ENCODE results near the gene UNC13D.

Gene UNC13D

GRCh38 chr17:75832652-75833400, 11.4 kb downstream of the UNC13D start:
- no peak for DNase-seq

DNA sequence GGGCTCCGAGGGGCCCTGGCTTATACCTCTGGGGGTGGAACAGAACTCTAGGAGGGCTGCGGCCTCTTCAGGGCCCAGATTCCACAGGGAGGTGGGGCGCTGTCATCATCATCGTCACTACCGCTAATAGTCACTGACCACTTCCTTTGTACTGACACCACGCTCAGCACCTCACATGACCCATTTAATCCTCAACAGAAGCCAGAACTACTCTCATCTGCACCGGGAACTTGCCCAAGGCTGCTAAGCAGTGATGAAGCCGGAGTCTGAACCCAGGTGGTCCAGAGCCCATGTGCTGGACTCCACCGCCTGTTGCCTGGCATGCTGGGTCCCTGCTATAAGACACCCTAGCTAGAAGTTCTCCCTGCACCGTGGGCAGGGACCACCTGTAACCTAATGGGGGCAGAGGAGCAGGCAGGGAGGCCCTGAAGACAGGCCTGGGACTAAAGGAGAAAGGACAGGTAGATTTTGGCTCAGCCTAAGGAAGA, 12.0 kb downstream of the UNC13D start:
- no peak for DNase-seq

GRCh38 chr17:75831032-75831571, 13.1 kb downstream of the UNC13D start:
- no peak for DNase-seq

- DNase-seq: no peak
Observed at GRCh38 chr17:75830164-75831031, 13.8 kb downstream of the UNC13D start.

DNA sequence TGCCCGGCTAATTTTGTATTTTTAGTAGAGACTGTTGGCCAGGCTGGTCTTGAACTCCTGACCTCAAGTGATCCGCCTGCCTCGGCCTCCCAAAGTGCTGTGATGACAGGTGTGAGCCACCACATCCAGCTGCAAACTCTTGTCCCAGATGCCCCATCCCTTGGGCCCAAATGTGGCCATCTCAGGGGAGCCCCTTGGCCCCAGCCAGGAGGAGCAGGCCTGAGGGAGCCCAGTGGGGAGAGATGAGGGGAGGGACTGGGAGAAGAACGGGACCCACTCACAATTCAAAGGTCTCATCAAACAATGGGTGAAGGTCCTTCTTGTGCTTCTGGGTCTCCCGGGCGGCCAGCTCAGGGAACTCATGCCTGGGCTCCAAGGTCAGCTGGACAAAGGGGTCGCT, 14.5 kb downstream of the UNC13D start:
- DNase-seq: no peak

GRCh38 chr17:75828741-75829140, 15.5 kb downstream of the UNC13D start:
- DNase-seq: no peak

DNA sequence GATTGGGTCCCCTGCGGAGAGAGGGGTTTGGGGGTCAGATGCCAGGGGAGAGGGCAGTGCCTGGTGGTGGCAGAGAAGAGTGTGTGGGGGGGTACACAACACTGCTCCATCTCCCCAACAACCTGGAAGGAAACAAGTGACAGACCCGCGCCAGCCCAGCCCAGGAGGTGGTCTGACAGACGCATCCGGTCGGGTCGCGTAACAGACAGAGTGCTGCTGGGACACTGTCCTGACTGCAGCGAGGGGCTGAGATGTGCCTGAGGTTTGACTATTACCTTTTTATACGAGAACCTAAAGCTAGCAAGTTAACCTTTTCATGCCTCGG, 16.2 kb downstream of the UNC13D start:
- no peak for DNase-seq

DNA sequence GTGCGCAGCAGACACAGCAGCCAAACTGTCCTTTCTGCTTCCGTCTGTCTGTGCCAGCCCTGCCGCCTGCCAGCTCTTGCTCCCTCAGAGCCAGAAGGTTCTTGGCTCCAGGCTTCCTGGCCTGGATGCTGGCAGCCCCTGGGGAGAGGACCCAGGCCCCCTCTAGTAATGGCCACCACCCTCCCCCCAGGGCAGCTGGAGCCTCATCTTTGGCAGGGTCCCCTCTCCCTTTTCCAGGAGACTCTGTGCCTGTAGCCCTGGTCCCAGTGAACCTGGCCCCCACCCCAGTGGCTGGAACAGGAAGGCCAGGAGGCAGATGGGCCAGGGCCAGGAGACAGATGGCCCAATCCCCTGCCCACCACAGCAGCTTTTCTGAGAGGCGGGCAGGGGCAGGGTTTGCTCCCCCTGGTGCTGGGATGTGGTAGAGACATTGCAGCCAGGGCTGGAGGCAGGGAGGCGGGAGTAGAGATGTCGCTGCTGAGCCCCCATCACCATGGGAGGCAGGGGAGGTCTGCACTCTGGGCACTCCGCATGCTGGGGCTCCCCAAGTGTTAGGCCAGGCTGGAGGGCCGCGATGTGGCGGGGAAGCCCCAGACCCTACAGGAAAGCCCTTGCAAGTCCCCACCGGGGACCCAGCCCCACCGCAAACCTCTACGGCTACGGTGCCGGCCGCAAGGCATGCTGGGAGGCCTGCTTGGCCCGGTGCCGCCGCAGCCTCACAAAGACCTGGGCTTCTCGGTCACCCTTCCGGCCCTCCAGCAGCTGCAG, 16.7 kb downstream of the UNC13D start:
- peak; percentile 89 for DNase-seq

DNA sequence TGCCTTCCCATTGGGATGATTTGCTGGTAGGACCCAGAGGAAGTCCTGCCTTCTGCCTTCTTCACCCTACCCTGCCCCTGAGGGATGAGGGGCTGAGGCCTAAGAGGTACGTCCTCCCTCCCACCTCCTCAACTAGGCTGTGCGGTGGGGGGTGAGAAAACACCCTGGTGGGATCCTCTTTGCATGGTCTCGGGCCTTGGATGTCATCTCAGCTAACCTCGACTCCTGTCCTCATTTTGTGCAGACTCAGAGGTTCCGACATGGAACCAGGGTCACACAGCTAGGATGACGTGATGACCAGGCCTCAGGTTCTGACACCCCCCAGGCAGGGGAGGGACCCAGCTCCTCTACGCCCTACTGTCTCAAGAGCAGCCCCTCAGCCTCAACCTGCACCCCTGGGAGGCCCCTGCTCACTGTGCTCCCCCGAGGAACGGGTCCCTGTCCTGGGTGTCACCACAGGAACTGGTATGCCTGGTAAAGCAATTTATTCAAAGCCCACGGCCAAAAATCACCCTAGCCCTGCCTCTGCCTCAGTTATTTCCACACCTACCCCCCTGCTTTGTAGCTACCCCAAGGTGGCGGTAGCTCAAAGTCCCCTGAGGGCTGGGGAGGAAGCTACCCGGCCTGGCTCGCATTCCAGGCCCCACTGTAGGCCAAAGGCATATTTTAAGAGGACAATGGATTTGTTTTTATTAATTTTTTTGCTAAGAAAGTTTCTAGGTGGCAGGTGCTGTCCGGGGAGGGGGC, 17.5 kb downstream of the UNC13D start:
- DNase-seq: no peak

DNA sequence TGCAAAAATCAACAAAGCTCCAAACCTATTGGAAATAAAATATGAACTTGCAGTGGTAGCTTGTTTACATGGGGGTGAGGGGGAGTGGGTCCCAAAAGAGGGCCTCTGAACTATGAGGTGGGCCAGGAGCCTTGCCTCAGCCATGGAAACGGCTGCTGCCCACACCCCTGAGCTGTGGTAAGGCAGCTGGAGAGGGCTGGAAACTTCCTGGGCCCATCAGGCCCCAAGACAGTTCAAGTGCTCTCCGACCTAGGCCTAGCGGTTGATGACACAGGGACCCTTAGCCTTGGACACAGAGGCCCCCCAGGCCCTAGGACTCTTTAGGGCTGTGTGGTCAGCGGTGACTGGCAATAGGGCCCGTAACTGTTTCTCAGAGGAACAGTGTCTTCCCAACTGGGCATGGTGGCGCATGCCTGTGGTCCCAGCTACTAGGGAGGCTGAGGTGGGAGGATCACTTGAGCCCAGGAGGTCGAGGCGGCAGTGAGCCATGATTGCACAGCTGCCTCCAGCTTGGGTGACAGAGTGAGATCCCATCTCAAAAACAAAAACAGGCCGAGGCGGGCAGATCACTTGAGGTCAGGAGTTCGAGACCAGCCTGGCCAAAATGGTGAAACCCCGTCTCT, 18.3 kb downstream of the UNC13D start:
- no peak for DNase-seq

- DNase-seq: no peak
Observed at GRCh38 chr17:75825149-75825552, 19.1 kb downstream of the UNC13D start.

- no peak for DNase-seq
Observed at GRCh38 chr17:75824666-75825065, 19.5 kb downstream of the UNC13D start.

- no peak for DNase-seq
Observed at GRCh38 chr17:75824050-75824552, 20.1 kb downstream of the UNC13D start.

DNA sequence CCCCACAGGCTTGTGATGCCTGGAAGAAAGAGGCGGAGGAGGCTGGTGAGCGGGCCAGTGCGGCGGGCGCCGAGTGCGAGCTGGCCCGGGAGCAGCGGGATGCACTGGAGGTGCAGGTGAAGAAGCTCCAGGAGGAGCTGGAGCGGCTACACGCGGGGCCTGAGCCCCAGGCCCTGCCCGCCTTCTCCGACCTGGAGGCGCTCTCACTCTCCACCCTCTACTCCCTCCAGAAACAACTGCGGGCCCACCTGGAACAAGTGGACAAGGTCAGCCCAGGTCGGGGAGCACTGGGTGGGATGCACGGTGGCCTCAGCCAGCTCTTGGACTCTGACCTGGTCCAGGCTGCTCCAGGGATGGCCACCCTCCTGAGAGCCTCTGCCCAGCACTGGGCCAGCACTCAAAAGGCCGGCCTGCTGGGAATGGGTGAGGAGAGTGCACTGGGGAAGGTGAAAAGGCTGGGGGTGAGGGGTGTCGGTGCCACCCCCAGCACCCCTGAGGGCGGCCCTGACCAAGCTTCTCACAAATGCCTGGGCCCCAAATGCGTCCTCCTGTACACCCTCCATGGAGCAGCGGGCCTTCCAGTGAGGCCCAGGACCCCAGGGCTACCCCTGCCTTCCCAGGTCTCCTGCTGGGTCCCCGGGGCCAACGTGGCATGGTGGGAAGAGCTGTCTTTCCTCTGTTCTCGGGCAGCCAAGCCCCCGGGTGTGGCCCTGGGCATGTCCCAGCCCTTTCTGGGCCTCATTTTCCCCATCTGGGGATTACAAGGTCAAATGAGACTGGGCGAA, 20.8 kb downstream of the UNC13D start:
- DNase-seq: no peak

GRCh38 chr17:75822800-75823166, 21.4 kb downstream of the UNC13D start:
- no peak for DNase-seq

DNA sequence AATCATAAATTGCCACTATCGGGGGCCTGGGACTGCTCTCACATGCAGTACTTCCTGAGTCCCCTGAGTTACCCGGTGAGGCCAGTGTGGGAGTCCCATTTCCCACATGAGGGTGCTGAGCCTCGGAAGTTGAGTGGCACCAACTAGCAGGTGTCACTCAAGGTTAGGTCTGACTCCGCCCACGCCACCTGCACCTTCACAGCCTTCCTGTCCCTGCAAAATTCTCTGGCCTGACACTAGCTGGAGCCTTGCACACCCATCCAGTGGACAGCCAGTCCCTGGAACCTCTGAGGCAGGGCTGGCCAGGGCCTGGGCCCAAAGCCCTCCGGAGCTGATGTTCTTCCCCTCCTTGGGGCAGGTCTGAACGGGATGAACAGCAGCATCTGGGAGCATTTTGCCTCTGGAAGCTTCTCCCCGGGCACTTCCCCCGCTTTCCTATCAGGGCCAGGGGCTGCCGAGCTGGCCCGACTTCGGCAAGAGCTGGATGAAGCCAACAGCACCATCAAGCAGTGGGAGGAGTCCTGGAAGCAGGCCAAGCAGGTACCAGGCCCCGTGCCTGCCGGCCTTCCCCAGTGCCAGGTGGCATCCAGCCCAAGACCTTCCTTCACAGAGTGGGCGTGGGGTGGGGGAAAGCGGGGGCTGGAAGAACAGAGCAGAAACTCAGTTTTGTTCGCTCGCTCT, 21.9 kb downstream of the UNC13D start:
- DNase-seq: no peak

- DNase-seq: peak; percentile 11
Observed at GRCh38 chr17:75821552-75821951, 22.7 kb downstream of the UNC13D start.

DNA sequence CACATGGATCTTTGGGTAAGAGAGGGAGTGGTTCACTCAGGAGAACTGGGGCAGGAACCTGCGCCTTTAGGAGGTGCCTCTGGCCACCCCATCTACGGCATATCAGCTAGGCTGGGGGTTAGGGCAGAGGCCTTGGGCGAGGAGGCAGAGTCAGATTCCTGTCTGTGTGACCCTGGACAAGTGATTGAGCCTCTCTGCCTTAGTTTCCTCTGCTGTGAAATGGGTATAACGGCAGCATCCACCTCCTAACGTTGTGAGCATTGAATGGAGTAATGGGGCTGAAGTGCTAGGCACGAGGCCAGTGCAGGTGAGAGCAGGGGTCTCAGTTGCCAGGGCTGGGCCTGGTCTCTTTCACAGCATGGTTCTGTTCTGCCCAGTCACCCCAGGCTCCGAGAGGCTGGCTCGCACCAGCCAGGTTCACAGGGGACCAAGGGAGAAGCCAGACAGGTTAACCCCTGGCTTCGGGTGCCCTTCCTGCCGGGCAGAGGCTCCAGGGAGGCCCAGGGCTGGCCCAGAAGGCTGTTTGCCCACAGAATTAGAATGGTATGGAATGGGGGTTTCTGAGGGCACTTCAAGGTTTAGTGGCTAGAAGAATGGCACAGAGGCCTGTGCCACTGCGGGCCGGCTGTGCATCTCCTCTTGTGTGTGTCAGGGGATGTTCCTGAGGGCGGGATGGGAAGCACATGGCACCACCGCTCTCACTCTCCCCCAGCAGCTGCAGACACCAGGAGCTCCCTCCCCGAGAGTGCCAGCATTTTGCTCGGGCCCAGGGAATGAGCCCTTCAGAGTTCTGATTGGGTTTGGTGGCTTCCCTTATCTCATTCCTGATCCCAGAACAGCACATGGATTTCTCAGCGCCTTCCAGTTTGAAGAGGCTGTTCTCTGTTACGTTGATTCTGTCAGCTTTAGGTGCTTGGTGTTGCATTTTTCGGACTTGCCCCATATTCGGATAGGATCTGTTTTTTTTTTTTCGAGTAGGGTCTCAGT, 23.8 kb downstream of the UNC13D start:
- DNase-seq: no peak

DNA sequence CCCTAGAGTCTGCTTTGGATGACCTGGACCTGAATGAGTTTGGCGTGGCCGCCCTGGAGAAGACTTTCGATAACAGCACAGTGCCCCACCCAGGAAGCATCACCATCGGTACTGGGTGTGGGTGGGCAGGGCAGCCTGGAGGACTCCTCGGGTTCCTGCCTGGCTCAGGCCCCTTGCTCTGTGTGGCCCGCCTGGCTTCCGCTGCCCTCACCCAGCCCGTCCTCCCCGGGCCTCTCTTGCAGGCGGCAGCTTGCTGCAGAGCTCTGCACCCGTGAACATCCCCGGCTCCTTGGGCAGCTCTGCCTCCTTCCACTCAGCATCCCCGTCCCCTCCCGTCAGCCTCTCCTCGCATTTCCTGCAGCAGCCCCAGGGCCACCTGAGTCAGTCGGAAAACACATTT, 24.5 kb downstream of the UNC13D start:
- peak; percentile 13 for DNase-seq
